GM18526 (cell line): Measurements from ENCODE around the gene CIB4.

Experiments used
- POLR2A ChIP-seq: IDR thresholded peaks from 3 replicates; pipeline ENCODE4 v1.6.1; 2011; ENCODE audit not compliant: insufficient read length; ENCODE audit errors: extremely low read depth

The CIB4 gene

GRCh38 chr2:26557244-26557925, 83.8 kb downstream of the CIB4 start:
- TF ChIP-seq POLR2A = no peak

- no peak for TF ChIP-seq POLR2A
Measured at GRCh38 chr2:26556309-26557243, 84.6 kb downstream of the CIB4 start.

- no peak for TF ChIP-seq POLR2A
Measured at GRCh38 chr2:26555246-26556133, 85.7 kb downstream of the CIB4 start.

GRCh38 chr2:26552641-26553374, 88.4 kb downstream of the CIB4 start:
- TF ChIP-seq POLR2A = no peak

GRCh38 chr2:26550276-26551015, 90.7 kb downstream of the CIB4 start:
- TF ChIP-seq POLR2A = no peak

- no peak for TF ChIP-seq POLR2A
Measured at GRCh38 chr2:26542676-26543505, 98.3 kb downstream of the CIB4 start.

- no peak for TF ChIP-seq POLR2A
Measured at GRCh38 chr2:26542194-26542455, 99.0 kb downstream of the CIB4 start.

GRCh38 chr2:26541401-26542193, 99.6 kb downstream of the CIB4 start:
- no peak for TF ChIP-seq POLR2A

GRCh38 chr2:26540961-26541360, 100.2 kb downstream of the CIB4 start:
- TF ChIP-seq POLR2A = no peak

GRCh38 chr2:26540306-26540705, 100.9 kb downstream of the CIB4 start:
- no peak for TF ChIP-seq POLR2A

- TF ChIP-seq POLR2A = no peak
Measured at GRCh38 chr2:26537826-26538475, 103.2 kb downstream of the CIB4 start.
